Measurements from ENCODE around the gene LAMA1.
"Not testable (repeated sequence)": the region's sequence is repeated elsewhere in the genome, so short reads cannot be mapped to it uniquely, and the experiment has no call there.

The LAMA1 gene

GRCh38 chr18:6941996-6942395 lies 175.6 kb downstream of the LAMA1 start:
- FAIRE-seq = no peak

- FAIRE-seq = no peak
Measured at GRCh38 chr18:6940451-6940850, 177.1 kb downstream of the LAMA1 start.

DNA sequence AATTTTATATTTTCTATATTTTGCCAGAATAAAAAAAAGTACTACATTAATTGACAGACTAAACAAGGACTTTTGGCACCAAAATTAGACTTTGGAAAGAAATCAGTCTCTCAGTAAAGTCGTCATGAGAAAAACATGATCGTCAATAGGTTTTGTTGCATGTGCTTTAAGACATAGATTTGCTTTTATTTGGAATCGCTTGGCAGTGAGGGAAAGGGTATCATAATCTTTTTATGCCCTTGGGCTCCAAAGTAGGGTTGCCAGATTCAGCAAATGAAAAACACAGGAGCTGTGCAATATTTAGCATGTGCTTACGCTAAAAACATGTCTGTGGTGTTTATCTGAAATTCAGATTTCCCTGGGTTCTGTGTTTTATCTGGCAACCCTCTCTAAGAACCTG lies 177.6 kb downstream of the LAMA1 start:
- FAIRE-seq = no peak

DNA sequence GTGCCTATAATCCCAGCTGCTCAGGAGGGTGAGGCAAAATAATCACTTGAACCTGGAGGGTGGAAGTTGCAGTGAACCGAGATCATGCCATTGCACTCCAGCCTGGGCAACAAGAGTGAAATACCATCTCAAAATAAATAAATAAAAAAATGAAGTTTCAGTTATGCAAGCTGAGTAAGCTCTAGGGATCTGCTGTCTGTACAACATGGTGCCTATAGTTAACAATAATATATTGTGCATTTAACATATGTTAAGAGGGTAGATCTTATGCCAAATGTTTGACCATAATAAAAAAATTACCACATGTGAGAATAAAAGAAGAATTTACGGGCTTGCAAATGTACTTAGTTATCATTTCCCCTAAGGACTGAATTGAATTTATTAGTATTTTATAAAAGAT lies 179.2 kb downstream of the LAMA1 start:
- FAIRE-seq = not testable (repeated sequence)

DNA sequence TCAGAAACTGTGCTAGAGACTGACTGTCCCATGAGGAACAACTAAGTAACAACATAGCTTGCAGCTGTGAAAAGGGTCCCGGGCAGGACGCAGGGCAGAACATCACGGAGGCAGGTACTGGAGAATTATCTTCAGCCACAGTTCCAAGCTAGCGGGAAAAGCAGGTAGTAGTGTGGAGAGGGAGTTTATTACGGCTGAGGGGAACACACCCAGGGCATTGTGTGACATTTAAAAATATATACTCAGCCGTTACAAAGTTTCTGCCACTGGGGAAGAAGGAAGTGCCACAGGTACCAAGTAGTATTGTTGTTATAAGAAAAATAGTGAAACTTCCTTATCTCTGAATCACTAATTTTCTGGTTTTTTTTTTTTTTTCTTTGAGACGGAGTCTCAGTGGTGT lies 179.6 kb downstream of the LAMA1 start:
- FAIRE-seq = no peak

- no peak for FAIRE-seq
Measured at GRCh38 chr18:6934859-6935258, 182.7 kb downstream of the LAMA1 start.

DNA sequence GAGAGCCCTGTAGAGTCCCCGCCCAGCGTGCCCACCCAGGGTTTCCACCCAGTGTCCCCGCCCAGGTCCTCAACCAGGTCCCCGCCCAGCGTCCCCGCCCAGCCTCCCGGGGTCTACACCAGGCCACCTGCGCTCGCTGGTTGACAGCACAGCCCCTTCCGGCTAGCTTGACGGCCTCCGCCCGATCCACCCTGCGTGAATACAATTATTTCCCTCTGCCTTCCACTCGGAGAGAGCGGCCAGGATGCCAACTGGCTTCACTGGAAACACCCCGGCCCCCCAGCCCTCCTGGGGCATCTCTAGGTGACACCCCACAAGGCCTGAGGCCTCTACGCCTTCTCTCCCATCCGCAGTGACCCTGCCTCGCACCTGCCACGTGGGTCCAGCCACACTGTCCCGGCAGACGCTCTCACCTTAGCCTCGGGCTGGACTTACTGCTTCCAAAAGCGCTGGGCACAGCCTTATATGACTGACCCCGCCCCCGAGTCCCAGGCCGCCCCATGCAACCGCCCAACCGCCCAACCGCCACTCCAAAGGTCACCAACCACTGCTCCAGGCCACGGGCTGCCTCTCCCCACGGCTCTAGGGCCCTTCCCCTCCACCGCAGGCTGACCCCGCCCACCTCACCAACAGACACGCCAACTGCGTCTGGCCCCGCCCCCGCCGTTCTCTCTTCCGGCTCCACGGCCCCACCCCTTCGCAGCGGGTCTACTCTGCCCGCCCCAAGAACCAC lies 188.1 kb downstream of the LAMA1 start:
- FAIRE-seq = no peak

GRCh38 chr18:6928359-6928758 lies 189.2 kb downstream of the LAMA1 start:
- no peak for FAIRE-seq

DNA sequence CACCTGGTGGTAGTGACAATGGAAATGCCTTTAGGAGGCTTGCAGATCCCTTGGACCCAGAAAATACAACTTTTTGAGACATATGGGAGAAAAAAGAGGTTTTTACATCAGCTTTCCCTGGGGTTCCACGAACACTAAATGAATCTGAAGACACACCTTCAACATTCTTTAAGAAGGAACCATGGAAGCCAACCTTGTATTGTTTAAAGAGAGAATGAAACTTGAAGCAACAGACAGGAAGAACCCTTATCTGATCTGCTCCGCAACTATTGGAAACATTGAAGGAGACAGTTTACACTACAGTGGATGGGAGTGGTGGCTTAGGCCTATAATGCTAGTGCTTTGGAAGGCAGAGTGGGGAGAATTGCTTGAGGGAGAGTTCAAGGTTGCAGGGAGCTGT lies 190.4 kb downstream of the LAMA1 start:
- no peak for FAIRE-seq

DNA sequence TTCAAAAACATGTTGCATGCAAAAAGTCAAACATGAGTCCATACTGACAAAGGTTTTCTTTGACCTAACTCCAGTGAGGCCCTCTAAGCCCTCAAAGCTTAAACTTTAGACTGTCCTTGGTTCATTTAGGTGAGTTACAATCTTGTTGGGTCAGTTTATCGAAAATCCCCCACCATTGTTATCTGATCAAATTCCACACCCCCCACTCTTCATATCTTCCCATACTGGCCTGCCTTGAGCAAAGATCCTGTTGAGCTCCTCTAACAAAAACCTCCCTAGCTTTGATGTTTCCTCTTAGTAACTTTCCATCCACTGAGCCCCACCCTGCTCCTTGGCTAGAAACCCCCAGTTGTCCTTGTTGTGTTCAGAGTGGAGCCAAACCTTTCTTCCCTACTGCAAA lies 194.4 kb downstream of the LAMA1 start:
- FAIRE-seq = no peak

DNA sequence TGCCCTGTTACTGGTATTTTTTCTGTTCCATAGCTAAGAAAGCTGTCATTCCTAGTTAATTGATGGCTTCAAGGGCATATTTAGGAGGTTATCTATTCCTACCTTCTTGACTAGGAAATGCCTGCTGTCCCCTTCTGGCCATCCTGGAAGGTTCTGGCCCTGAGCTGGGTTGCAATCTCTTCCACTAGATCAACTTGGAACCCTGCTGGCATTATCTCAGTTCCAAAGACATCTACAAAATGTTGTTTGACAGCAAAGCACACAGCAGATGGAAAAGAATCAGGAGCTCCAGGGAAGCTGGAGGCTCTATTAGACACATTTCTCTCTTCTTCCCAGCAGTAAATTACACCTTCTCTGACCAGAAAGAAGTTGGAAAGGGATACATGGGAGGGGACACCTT lies 196.0 kb downstream of the LAMA1 start:
- no peak for FAIRE-seq

DNA sequence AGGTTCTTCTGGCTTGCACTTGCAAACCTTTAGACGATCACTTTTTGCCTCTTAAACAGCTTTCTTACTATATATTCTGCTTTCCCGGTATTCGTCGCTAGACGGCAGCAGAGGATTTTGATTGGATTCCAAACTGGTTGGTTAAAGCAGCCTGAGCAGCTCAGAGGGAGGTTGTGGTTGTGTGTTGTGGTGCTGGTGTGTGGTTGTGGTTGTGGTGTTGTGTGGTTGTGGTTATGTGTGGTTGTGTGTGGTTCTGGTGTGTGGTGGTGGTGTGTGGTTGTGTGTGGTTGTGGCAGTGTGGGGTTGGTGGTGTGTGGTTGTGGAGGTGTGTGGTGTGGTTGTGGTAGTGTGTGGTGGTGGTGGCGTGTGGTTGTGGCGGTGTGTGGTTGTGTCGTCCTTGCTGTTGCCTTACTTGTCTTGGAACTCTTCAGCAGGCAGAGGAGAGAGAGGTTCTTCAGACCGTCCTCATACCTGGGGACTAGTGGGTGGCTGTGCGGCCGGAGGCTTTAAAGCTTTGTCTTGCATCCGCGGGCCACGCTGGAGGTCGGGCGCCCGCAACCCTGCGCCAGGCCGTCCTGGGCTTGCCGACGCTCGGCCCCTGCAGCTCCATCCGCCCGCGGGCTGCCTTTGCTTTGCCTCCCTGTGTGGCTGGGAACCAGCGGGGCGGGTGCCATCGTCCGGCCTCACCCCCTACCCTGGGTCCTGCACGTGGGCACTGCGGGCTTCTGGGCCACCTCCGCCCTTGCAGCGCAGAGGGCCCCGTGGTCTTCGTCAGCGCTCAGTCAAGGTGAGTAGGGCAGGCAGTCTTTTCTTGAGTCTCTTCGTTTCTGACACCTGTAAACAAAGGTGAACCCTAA lies 197.3 kb downstream of the LAMA1 start:
- no peak for FAIRE-seq

DNA sequence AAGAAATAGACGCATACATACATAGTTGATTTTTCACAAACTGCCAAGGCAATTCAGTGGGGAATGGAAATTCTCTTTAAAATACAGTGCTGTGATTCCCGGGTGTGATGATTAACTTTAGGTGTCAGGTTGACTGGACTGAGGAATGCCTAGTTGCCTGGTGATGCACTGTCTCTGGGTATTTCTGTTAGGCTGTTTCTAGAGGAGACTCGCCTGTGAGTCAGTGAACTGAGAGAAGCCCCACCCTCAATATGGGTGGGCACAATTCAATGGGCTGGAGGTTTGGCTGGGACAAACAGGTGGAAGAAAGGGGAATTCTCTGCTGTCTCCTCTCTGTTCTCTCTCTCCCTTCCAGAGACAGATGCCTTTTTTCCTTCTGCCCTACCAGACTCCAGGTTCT lies 200.5 kb downstream of the LAMA1 start:
- no peak for FAIRE-seq

DNA sequence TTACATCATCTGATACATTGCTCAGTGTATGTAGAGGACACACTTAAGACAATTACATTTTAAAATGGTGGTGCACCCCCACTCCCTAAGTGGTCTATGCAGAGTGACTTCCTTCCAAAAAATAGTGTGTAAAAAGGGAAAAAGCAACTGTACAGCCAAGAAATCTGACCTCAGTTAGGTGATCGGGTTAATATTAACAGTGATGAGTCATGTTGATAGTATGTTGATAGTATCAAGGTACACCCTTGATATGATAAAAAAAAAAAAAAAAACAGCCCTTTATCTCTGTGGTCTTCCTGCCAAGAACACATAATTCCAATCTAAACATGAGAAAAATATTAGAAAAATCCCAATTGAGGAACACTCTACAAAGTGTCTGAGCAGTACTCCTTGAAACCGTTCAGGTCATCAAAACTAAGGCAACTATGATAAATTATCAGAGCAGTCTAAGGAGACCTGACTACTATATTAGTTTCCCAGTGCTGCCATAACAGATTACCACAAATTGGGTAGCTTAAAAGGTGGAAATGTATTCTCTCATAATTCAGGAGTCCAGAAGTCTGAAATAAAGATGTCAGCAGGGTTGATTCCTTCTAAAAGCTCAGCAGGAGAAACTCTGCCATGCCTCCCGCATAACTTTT lies 216.2 kb downstream of the LAMA1 start:
- FAIRE-seq = no peak

- FAIRE-seq = no peak
Measured at GRCh38 chr18:6891788-6892187, 225.8 kb downstream of the LAMA1 start.
